ENCODE results near the gene RNASEH2C.
"Not testable (repeated sequence)": the region's sequence is repeated elsewhere in the genome, so short reads cannot be mapped to it uniquely, and the experiment has no call there.

The RNASEH2C gene

GRCh38 chr11:65720211-65720934 is at the start of gene RNASEH2C:
TSS of gene RNASEH2C (minus strand) at chr11:65720798. CDS start at chr11:65720758, 40 bp downstream.
- in situ Hi-C loops (cut with MboI; ENCODE audit: low sequenced_read_pairs) = no loop called here

DNA sequence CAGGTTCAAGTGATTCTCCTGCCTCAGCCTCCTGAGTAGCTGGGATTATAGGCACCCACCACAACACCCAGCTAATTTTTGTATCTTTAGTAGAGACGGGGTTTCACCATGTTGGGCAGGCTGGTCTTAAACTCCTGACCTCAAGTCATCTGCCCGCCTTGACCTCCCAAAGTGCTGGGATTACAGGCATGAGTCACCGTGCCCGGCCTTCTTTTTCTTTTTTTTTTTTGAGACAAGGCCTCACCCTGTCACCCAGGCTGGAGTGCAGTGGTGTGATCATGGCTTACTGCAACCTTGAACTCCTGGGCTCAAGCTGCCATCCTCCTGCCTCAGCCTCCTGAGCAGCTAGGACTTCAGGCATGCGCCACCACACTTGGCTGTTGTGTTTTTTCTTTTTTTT is 47.2 kb upstream of the RNASEH2C start:
- in situ Hi-C loops (cut with MboI; ENCODE audit: low sequenced_read_pairs) = not testable (repeated sequence)

- in situ Hi-C loops (cut with MboI; ENCODE audit: low sequenced_read_pairs) = no loop called here
Observed at GRCh38 chr11:65767406-65767805, 46.8 kb upstream of the RNASEH2C start.

DNA sequence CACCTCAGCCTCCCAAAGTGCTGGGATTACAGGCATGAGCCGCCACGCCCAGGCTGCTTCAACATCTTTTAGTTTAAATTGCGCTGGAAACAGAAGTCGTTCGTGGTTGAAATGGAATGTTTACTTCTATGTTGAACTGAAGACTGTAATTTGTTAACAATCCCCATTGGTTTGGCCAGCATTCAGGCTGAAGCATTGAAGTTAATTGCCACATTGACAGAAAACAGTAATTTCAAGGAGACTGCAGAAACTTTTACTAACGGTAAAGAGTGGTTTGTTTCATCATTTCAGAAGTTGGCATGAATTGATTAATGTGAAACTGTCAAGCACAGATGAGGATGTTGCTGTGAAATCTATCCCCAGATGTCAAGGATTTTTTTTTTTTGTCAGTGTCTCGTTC is 45.9 kb upstream of the RNASEH2C start:
- in situ Hi-C loops (cut with MboI; ENCODE audit: low sequenced_read_pairs) = no loop called here

- in situ Hi-C loops (cut with MboI; ENCODE audit: low sequenced_read_pairs) = no loop called here
Observed at GRCh38 chr11:65764434-65764833, 43.8 kb upstream of the RNASEH2C start.

- in situ Hi-C loops (cut with MboI; ENCODE audit: low sequenced_read_pairs) = not testable (repeated sequence)
Observed at GRCh38 chr11:65762816-65763215, 42.2 kb upstream of the RNASEH2C start.

- in situ Hi-C loops (cut with MboI; ENCODE audit: low sequenced_read_pairs) = not testable (repeated sequence)
Observed at GRCh38 chr11:65762169-65762568, 41.6 kb upstream of the RNASEH2C start.

DNA sequence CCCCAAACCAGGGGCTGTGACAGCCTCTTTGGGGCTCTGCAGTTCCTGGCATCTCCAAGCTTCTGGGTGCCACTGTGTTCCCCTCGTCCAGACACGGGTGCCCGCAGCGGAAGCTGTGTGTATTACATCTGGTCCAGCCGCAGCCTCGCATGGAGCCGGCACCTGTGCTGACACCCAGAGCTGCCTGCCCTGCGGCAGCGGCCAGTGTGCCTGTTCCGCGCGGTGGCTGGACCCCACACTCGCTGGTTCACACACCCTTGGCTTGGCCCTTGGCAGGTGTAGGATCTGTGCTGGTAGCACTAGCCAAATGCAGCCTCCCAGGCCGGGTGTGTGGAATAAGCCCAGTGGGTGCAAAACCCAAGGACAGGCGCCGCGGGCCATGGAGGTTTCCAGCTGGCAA is 24.5 kb upstream of the RNASEH2C start:
- in situ Hi-C loops (cut with MboI; ENCODE audit: low sequenced_read_pairs) = no loop called here

DNA sequence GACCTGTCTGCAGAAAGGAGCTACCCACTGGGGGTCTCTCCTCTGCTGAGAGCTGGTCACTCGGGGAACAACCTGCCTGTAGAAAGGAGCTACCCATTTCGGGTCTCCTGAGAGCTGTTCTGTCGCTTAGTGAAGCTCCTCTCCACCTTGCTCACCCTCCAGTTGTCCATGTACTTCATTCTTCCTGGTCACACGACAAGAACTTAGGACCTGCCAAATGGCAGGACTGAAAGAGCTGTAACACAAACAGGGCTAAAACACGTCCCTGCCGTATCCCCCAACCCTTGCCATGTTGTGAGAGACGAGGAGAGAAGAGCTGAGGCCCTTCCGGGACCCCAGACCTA is 24.1 kb upstream of the RNASEH2C start:
- in situ Hi-C loops (cut with MboI; ENCODE audit: low sequenced_read_pairs) = no loop called here

- in situ Hi-C loops (cut with MboI; ENCODE audit: low sequenced_read_pairs) = no loop called here
Observed at GRCh38 chr11:65744026-65744698, 23.6 kb upstream of the RNASEH2C start.

DNA sequence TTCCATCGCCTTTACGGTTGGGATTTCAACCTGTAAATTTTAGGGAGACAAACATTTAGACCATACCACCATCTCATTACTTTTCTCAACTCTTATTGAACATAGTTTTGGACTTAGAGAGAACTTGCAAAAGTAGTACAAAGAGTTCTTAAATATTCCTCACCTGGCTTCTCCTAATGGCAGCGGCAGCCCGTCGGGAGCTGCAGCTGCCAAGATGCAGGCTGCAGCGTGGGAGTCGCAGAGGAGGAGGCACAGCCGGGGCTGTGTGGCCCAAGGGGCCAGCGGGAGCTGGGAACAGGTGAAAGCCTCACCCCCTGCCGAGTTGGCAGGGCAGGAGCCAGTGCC is 23.1 kb upstream of the RNASEH2C start:
- in situ Hi-C loops (cut with MboI; ENCODE audit: low sequenced_read_pairs) = no loop called here

- in situ Hi-C loops (cut with MboI; ENCODE audit: low sequenced_read_pairs) = no loop called here
Observed at GRCh38 chr11:65742353-65742752, 21.8 kb upstream of the RNASEH2C start.

DNA sequence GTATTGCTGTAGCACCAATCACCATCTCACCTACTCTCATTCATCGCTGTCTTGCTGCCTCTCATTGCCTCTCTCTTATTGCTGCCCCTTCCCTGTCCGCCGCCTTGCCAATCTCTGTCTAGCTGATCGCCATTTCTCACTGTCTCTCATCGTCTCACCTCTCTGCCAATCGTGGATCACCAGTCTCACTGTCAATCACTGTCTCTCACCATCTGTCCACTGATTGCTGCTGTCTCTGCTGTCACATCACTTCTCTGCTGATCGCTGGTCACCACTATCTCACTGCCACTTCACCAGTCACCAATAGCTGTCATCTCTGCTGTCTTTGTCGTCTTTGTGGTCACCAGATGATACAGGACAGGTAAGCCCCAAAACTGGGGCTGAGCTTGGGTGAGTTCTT is 20.6 kb upstream of the RNASEH2C start:
- in situ Hi-C loops (cut with MboI; ENCODE audit: low sequenced_read_pairs) = no loop called here

DNA sequence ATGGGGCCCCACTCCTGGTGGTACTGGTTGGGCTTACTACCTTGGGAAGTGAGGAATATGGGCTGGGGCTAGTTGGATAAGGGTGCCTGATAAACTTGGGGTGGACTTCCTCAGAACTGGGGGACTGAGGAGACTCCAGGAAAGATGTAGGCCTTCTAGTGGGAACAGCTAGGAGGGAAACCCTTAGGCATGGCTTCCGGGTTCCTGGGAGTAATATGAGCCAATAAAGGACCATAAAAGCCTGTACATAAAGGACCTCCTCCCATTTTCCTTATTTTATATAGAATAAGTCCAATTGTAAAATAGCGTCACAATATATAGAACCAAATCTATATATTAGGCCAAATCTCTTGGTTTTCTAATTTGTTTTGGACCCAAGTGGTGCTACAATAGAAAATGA is 18.4 kb upstream of the RNASEH2C start:
- in situ Hi-C loops (cut with MboI; ENCODE audit: low sequenced_read_pairs) = no loop called here

DNA sequence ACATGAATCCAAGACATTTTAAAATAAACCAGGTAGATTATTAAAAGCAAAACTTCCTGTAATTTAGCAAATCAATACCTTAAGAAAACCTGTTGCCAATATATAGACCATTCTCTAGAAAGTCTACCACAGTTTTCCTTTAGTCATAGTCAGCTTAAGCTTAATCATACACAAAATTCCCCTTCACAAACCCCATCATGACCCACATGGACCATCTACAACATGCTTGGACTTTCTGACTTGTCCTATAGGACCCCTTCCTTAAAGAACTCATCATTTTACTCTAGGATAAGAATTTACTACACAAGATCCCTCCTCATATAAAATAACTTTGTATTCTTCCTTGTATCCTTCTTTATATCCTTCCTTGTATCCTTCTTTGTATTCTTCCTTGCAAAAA is 16.2 kb upstream of the RNASEH2C start:
- in situ Hi-C loops (cut with MboI; ENCODE audit: low sequenced_read_pairs) = no loop called here

GRCh38 chr11:65735111-65735510 is 14.5 kb upstream of the RNASEH2C start:
- in situ Hi-C loops (cut with MboI; ENCODE audit: low sequenced_read_pairs) = not testable (repeated sequence)

- in situ Hi-C loops (cut with MboI; ENCODE audit: low sequenced_read_pairs) = no loop called here
Observed at GRCh38 chr11:65730461-65730860, 9.9 kb upstream of the RNASEH2C start.

DNA sequence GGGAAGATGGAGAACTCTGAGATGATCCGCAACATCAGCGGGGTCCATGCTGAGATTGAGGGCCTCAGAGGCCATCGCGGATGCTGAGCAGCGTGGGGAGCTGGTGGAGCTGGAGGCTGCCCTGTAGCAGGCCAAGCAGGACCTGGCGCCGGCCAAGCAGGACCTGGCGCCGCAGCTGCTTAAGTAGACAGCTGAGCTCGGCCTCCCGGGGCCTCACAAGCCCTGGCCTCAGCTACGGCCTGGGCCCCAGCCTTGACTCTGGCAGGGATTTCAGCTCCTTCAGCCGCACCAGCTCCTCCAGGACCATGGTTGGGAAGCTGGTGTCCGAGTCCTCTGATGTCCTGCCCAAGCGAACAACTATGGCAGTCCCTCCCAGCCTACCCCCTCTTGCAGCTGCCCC is 7.3 kb upstream of the RNASEH2C start:
- in situ Hi-C loops (cut with MboI; ENCODE audit: low sequenced_read_pairs) = no loop called here

DNA sequence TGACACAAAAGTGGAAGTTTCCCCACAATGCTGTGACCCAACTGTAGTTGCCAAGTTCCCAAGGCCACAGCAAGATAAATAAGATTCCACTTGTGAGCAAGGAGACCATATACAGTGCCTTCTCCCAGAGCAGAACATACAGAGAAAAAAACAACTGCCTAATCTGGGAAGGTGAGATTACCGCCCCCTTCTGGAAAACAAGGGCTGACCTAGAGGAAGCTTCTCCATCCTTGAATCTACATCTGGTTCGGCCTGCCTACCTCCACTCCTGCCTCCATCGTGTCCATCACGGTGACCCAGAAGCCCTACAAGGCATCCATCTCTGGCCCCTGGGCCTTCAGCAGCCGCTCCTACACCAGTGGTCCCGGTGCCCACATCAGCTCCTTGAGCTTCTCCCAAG is 6.1 kb upstream of the RNASEH2C start:
- in situ Hi-C loops (cut with MboI; ENCODE audit: low sequenced_read_pairs) = no loop called here

DNA sequence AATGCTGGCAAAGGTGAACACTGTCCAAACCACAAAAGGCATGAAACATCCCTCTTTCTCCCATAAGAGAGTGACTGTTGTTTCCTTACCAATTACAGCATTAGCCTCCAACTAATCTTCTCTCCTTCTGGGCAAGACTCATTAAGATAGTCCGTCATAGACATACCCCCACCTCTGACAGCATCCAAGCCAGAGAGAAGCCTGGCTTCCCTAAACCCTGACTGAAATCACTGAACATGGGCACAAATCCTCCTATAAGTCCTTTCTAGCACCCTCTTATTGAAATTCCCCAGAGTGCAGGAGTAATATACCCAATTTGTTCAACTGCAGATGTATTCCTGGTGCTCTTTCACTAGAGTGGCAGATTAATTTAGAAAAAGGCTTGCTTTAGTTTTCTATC is 1.7 kb upstream of the RNASEH2C start:
- in situ Hi-C loops (cut with MboI; ENCODE audit: low sequenced_read_pairs) = no loop called here

DNA sequence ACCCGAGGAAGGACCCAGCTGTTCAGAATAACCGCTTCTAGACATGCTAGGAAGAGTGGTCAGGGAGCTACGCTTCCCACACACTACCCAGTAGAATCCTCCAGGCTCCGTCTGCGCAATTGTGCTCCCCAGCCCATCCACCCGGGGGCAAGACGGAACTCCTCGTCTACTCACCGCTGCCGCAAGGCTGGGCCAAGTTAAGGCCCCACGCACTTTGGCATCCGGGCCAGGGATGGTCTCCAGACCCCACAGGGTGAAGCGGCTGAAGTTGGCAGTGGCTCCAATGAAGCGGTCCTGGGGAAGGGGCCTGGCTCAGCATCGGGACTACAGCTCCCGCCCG is 757 bp downstream of the RNASEH2C start:
- in situ Hi-C loops (cut with MboI; ENCODE audit: low sequenced_read_pairs) = loop anchor here (10.0 kb wide), 1 partner anchor 265 kb away; no protein-coding TSS in a partner anchor

DNA sequence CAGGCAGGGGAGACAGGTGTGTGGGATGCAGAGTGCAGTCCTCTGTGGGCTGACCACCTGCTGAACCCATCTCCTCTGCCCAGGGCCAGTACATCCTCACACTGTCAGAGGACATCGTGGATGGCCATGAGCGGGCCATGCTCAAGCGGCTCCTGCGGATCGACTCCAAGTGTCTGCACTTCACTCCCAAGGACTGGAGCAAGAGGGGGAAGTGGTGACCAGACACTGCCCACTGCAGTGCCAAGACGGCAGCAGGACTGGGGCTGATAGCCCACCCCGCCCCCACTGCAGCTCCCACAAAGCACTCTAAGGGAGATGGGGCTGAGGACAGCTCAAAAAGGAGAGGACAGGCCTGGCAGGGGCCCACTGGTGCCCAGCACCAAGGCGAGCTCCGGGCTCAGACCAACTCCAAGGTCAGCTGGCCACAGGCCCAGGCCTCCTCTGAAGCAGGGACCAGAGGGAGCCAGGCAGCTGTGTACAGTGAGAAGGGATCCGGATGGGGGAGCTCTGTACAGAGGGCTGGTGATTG is 1.6 kb downstream of the RNASEH2C start:
- in situ Hi-C loops (cut with MboI; ENCODE audit: low sequenced_read_pairs) = loop anchor here (10.0 kb wide), 1 partner anchor 266 kb away; no protein-coding TSS in a partner anchor
